Trophoblast cell (in vitro differentiated cells and primary cell): ENCODE data around the gene TTLL11.

ENCODE experiments used
- DNase-seq, 2 donors: peaks; one replicate each; pipeline ENCODE4 v3.0.0-alpha.2; 2016
- H2AFZ ChIP-seq: 2 replicates; pipeline ENCODE4 v1.6.1; 2013; ENCODE audit warnings: low read length, moderate library complexity, mild to moderate bottlenecking; ENCODE audit not compliant: insufficient read depth, poor library complexity
- H2AK5ac ChIP-seq: 2 replicates; pipeline ENCODE4 v1.6.1; 2013; ENCODE audit warnings: mild to moderate bottlenecking, low read length
- H2BK120ac ChIP-seq: 2 replicates; pipeline ENCODE4 v1.6.1; 2013; ENCODE audit warnings: low read length, mild to moderate bottlenecking, moderate library complexity; ENCODE audit not compliant: insufficient read depth, poor library complexity
- H2BK12ac ChIP-seq: 2 replicates; pipeline ENCODE4 v1.6.1; 2013; ENCODE audit warnings: mild to moderate bottlenecking, low read length, moderate library complexity
- H2BK5ac ChIP-seq: 2 replicates; pipeline ENCODE4 v1.6.1; 2013; ENCODE audit warnings: low read length, low read depth, moderate library complexity, mild to moderate bottlenecking; ENCODE audit not compliant: poor library complexity
- H3K14ac ChIP-seq: 2 replicates; pipeline ENCODE4 v1.6.1; 2013; ENCODE audit warnings: mild to moderate bottlenecking, low read length
- H3K18ac ChIP-seq: 2 replicates; pipeline ENCODE4 v1.6.1; 2013; ENCODE audit warnings: mild to moderate bottlenecking, low read length
- H3K23ac ChIP-seq: 2 replicates; pipeline ENCODE4 v1.6.1; 2013; ENCODE audit warnings: low read length
- H3K27ac ChIP-seq: 2 replicates; pipeline ENCODE4 v1.5.1; 2013; ENCODE audit warnings: low read depth, mild to moderate bottlenecking, inconsistent platforms, low read length, moderate library complexity
- H3K27me3 ChIP-seq: 2 replicates; pipeline ENCODE4 v1.6.1; 2013; ENCODE audit warnings: inconsistent platforms, mild to moderate bottlenecking, low read length, moderate library complexity; ENCODE audit not compliant: insufficient read depth
- H3K36me3 ChIP-seq, 2 experiments: 1 replicate in 1 of 2; 2 replicates in 1 of 2; pipeline ENCODE4 v1.6.1; 2013; ENCODE audit warnings: low read length in 2 of 2, mild to moderate bottlenecking in 2 of 2, moderate library complexity in 1 of 2; ENCODE audit not compliant: insufficient read depth in 2 of 2, control insufficient read depth in 1 of 2
- H3K4ac ChIP-seq: 2 replicates; pipeline ENCODE4 v1.6.1; 2013; ENCODE audit warnings: low read depth, mild to moderate bottlenecking, low read length, moderate library complexity
- H3K4me1 ChIP-seq, 2 experiments: 1 replicate in 1 of 2; 2 replicates in 1 of 2; pipeline ENCODE4 v1.6.1; 2013; ENCODE audit warnings: low read length in 2 of 2, mild to moderate bottlenecking in 2 of 2, moderate library complexity in 1 of 2; ENCODE audit not compliant: insufficient read depth in 2 of 2, control insufficient read depth in 1 of 2
- H3K4me2 ChIP-seq: 2 replicates; pipeline ENCODE4 v1.6.1; 2013; ENCODE audit warnings: inconsistent platforms, mild to moderate bottlenecking, low read length, moderate library complexity
- H3K4me3 ChIP-seq: 2 replicates; pipeline ENCODE4 v1.5.1; 2013; ENCODE audit warnings: mild to moderate bottlenecking, low read depth, low read length, inconsistent platforms
- H3K79me1 ChIP-seq: one replicate; pipeline ENCODE4 v1.6.1; 2013; ENCODE audit warnings: low read length
- H3K79me2 ChIP-seq: 2 replicates; pipeline ENCODE4 v1.6.1; 2013; ENCODE audit warnings: low read length, mild to moderate bottlenecking; ENCODE audit not compliant: control insufficient read depth, insufficient read depth, poor library complexity
- H3K9ac ChIP-seq: 2 replicates; pipeline ENCODE4 v1.6.1; 2013; ENCODE audit warnings: mild to moderate bottlenecking, low read length
- H3K9me3 ChIP-seq: 2 replicates; pipeline ENCODE4 v1.6.1; 2013; ENCODE audit warnings: low read depth, mild to moderate bottlenecking, control low read depth, inconsistent platforms, low read length; ENCODE audit not compliant: insufficient read depth
- H4K12ac ChIP-seq: 2 replicates; pipeline ENCODE4 v1.6.1; 2013; ENCODE audit warnings: low read depth, mild to moderate bottlenecking, low read length, moderate library complexity
- H4K8ac ChIP-seq: 2 replicates; pipeline ENCODE4 v1.6.1; 2013; ENCODE audit warnings: low read depth, mild to moderate bottlenecking, low read length, moderate library complexity
- H4K91ac ChIP-seq: one replicate; pipeline ENCODE4 v1.6.1; 2013; ENCODE audit warnings: low read depth, mild to moderate bottlenecking, low read length, moderate library complexity
- WGBS: extraction: QIAGEN DNeasy Blood & Tissue Kit; methylation state at CpG from one replicate; pipeline ENCODE4 v1.1.7; 2013; ENCODE audit warnings: missing lambda C conversion rate; ENCODE audit not compliant: insufficient read length, insufficient coverage; ENCODE audit errors: extremely low coverage; 5-methylcytosine and 5-hydroxymethylcytosine counted together

Gene TTLL11

DNA sequence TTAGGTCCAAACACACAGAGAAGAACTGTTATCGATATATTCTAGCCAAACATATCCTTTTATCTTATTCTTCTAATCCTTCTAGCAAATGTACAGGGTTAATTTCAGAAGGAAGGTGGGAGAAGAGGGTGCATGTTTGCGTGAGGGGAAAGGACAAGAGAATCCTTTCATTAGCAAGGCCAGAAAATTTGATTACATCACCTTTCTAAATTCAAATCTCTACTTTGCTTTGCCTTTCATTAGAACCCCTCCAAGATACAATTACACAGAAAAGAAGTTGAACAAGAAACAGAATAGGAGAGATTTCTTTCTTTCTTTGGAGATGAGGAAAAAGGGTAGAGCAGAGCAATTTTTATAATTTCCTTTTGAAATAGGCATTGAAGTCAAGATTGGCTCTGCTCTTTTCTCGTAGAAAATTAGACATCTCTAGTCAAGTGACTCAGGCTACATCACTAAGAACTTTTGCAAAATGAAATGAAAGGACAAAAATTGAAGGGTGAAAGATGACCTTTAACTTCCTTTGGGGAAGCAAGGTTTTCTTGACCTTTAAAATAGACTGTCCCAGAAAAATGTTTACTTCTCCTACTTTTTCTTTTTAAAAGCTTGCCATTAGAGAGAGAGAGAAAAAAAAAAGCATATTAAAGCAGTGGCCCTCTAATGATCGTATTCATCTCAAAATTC, 81.2 kb downstream of the TTLL11 start:
- Histone ChIP-seq H3K4ac (no peak overlapping the region), H3K14ac (no peak overlapping the region), H3K23ac (no peak overlapping the region), H3K4me1 (no peaks in the 10 kb centered on the region), H3K79me1 (no peaks in the 10 kb centered on the region), H2BK120ac (no peak overlapping the region), H2BK12ac (no peak overlapping the region), H4K91ac (no peak overlapping the region), H3K18ac (no peak overlapping the region), H3K36me3 (no peaks in the 10 kb centered on the region), H3K9me3 (no peaks in the 10 kb centered on the region), H3K79me2 (no peaks in the 10 kb centered on the region), H3K9ac (no peak overlapping the region), H2BK5ac (no peak overlapping the region), H3K27ac (no peak overlapping the region), H4K12ac (no peak overlapping the region), H3K4me3 (no peak overlapping the region), H2AK5ac (no peak overlapping the region), H3K4me2 (no peak overlapping the region), H3K27me3 (no peaks in the 10 kb centered on the region), H2AFZ (no peak overlapping the region), H4K8ac (no peak overlapping the region)
- WGBS = no CpG with 5 or more reads among the region's 4 CpGs
- DNase-seq = no peak

DNA sequence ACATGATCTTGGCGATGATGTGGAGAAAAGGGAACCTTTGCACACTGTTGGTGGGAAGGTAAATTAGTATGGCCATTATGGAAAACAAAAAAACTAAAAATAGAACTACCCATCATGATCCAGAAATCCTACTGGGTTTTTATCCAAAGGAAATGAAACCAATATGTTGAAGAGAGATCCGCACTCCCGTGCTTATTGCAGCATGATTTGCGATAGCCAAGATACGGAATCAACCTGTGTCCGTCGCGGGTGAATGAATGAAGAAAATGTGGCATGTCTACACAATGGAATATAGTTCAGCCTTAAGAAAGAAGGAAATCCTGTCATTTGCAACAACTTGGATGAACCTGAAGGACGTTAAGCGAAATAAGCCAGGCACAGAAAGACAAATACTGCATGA, 84.5 kb downstream of the TTLL11 start:
- no peak for DNase-seq
- H3K18ac ChIP-seq = no peak overlapping the region
- no peaks in the 10 kb centered on the region for H3K27me3 ChIP-seq
- H3K79me2 ChIP-seq = no peaks in the 10 kb centered on the region
- no peaks in the 10 kb centered on the region for H3K36me3 ChIP-seq
- H3K9me3 ChIP-seq = no peaks in the 10 kb centered on the region
- H3K4me2 ChIP-seq = no peak overlapping the region
- no peak overlapping the region for H2BK5ac ChIP-seq
- no CpG with 5 or more reads among the region's 10 CpGs for WGBS
- H3K27ac ChIP-seq = no peak overlapping the region
- no peak overlapping the region for H3K9ac ChIP-seq
- H2BK120ac ChIP-seq = no peak overlapping the region
- no peak overlapping the region for H3K4me3 ChIP-seq
- H3K4ac ChIP-seq = no peak overlapping the region
- no peaks in the 10 kb centered on the region for H3K4me1 ChIP-seq
- H4K91ac ChIP-seq = no peak overlapping the region
- H3K79me1 ChIP-seq = no peaks in the 10 kb centered on the region
- no peak overlapping the region for H4K8ac ChIP-seq
- H4K12ac ChIP-seq = no peak overlapping the region
- H2AFZ ChIP-seq = no peak overlapping the region
- H3K14ac ChIP-seq = no peak overlapping the region
- no peak overlapping the region for H2AK5ac ChIP-seq
- no peak overlapping the region for H2BK12ac ChIP-seq
- H3K23ac ChIP-seq = no peak overlapping the region

DNA sequence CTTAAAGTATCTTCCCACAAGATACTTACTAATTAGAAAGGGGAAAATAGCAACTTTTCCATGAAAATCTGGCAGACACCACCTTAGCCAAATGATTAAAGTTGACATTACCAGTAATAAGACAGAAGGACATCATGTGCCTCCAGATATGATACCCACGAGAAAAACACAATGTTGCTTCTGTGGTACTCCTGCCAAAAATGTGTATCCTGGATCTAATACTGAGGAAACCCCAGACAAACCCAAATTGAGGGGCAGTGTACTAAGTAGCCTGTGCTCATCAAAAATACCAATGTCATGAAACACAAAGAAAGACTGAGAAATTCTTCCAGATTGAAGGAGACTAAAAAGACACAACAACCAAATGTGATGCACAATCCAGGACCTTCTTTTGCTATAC, 85.3 kb downstream of the TTLL11 start:
- Histone ChIP-seq H3K9me3 (no peaks in the 10 kb centered on the region), H4K91ac (no peak overlapping the region), H3K18ac (no peak overlapping the region), H2AK5ac (no peak overlapping the region), H2BK5ac (no peak overlapping the region), H3K14ac (no peak overlapping the region), H3K4me3 (no peak overlapping the region), H2AFZ (no peak overlapping the region), H3K4me1 (no peaks in the 10 kb centered on the region), H2BK120ac (no peak overlapping the region), H3K27me3 (no peaks in the 10 kb centered on the region), H3K23ac (no peak overlapping the region), H3K4me2 (no peak overlapping the region), H2BK12ac (no peak overlapping the region), H3K79me2 (no peaks in the 10 kb centered on the region), H3K27ac (no peak overlapping the region), H3K79me1 (no peaks in the 10 kb centered on the region), H3K9ac (no peak overlapping the region), H3K36me3 (no peaks in the 10 kb centered on the region), H4K8ac (no peak overlapping the region), H3K4ac (no peak overlapping the region), H4K12ac (no peak overlapping the region)
- WGBS = no CpG with 5 or more reads among the region's 1 CpG
- DNase-seq = no peak

DNA sequence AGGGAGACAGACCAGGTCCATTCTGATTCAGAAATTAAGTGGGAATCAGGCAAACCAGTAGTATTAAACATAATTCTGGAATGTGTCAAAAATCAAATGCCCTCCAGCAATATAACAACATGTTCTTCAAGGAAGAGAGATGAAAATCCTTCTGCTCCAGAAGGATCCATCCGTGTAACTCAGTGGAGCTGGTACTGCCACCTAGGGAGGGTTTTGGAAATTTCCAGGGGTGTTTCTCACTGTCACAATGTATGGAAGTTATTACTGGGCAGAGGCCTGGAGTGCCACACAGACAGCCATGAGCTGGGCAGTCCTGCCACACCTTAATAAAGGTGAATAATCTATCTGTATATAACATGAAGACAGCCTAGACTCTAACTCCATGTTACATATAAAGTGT, 87.5 kb downstream of the TTLL11 start:
- Histone ChIP-seq H3K27me3 (no peaks in the 10 kb centered on the region), H2BK12ac (no peak overlapping the region), H3K79me1 (no peaks in the 10 kb centered on the region), H3K9ac (no peak overlapping the region), H3K4me1 (no peaks in the 10 kb centered on the region), H3K4me3 (no peak overlapping the region), H3K23ac (no peak overlapping the region), H3K4ac (no peak overlapping the region), H3K18ac (no peak overlapping the region), H4K8ac (no peak overlapping the region), H3K14ac (no peak overlapping the region), H2BK5ac (no peak overlapping the region), H4K12ac (no peak overlapping the region), H2AFZ (no peak overlapping the region), H2BK120ac (no peak overlapping the region), H3K4me2 (no peak overlapping the region), H3K36me3 (no peaks in the 10 kb centered on the region), H3K79me2 (no peaks in the 10 kb centered on the region), H4K91ac (no peak overlapping the region), H2AK5ac (no peak overlapping the region), H3K27ac (no peak overlapping the region), H3K9me3 (no peaks in the 10 kb centered on the region)
- peak in 1 of 2 donors; percentile 57 for DNase-seq
- WGBS = no CpG with 5 or more reads among the region's 1 CpG
